Stomach (tissue), 9 donors: ENCODE measurements around the gene HINT1. TPM values are rescaled to one million over a fixed set of nuclear protein-coding genes. Genes with fewer than 3 reads are reported as not detected.

ENCODE experiments used
- DNase-seq, 2 donors: peaks; one replicate each; pipeline versions ENCODE4 v3.0.0 to v3.0.0-alpha.2; 2013 to 2019
- H3K27ac ChIP-seq, 5 donors: fragments of 200-600 bp in 4 of 5; sonication (generic) in 4 of 5; one replicate each; pipeline ENCODE4 v1.5.1; 2013 to 2019; ENCODE audit warnings: mild to moderate bottlenecking in 1 of 5, moderate library complexity in 1 of 5
- H3K27me3 ChIP-seq, 3 donors: fragments of 200-600 bp; sonication (generic); one replicate each; pipeline ENCODE4 v1.5.1; 2017 to 2019; ENCODE audit warnings: mixed run types in 1 of 3
- H3K36me3 ChIP-seq, 4 donors: fragments of 200-600 bp; sonication (generic); 1 replicate in 3 of 4; 2 replicates in 1 of 4; pipeline ENCODE4 v1.5.1; 2016 to 2019
- H3K4me1 ChIP-seq, 4 donors: fragments of 200-600 bp; sonication (generic); one replicate each; pipeline ENCODE4 v1.5.1; 2016 to 2019
- H3K4me3 ChIP-seq, 4 donors: fragments of 200-600 bp; sonication (generic) in 3 of 4; one replicate each; pipeline ENCODE4 v1.5.1; 2016 to 2019; ENCODE audit warnings: mild to moderate bottlenecking in 1 of 4
- H3K9me3 ChIP-seq, 4 donors: fragments of 200-600 bp; sonication (generic); one replicate each; pipeline ENCODE4 v1.5.1; 2016 to 2019
- EP300 ChIP-seq: sonication (generic); formaldehyde crosslinking; IDR thresholded peaks from one replicate; pipeline ENCODE4 v1.6.1; 2017; ENCODE audit warnings: antibody characterized with exemption
- POLR2A ChIP-seq, 4 donors: fragments of 450-650 bp; IDR thresholded peaks; one replicate each; pipeline ENCODE4 v1.6.1; 2016; ENCODE audit warnings: antibody characterized with exemption in 4 of 4, control low read depth in 2 of 4, mild to moderate bottlenecking in 1 of 4, moderate library complexity in 1 of 4
- POLR2AphosphoS5 ChIP-seq, 3 donors: sonication (generic); formaldehyde crosslinking; IDR thresholded peaks; one replicate each; pipeline ENCODE4 v1.6.1; 2016; ENCODE audit warnings: antibody characterized with exemption in 3 of 3
- WGBS, 5 donors: extraction: QIAGEN DNeasy Blood & Tissue Kit in 3 of 5; methylation state at CpG; one replicate each; pipeline versions ENCODE4 v1.1.5 to v1.1.7; 2013 to 2018; 5-methylcytosine and 5-hydroxymethylcytosine counted together
- intact Hi-C: fragments of 100-400 bp; cut with DNase I; formaldehyde crosslinking; loops from one replicate; pipeline ENCODE4 v1.15.1; 2023; ENCODE audit warnings: low total_unique reads
- polyA plus RNA-seq, 3 donors: library from polyadenylated mRNA; stranded (reverse); fragments of 200-250 nt; gene quantifications; one replicate each; pipeline ENCODE4 v1.2.3, GENCODE V29; 2013
- total RNA-seq, 5 donors: library from RNA; depleted of rRNA; stranded (reverse); fragments of >200 nt; gene quantifications; one replicate each; pipeline versions ENCODE4 v1.1.0 to v1.2.3, GENCODE V29; 2014 to 2016
- TF ChIP-seq, protein P1 (sequence below), 7 experiments: fragments of 450-650 bp in 4 of 7; fragments of 200-600 bp in 3 of 7; sonication (generic) in 3 of 7; IDR thresholded peaks; one replicate each; pipeline ENCODE4 v1.5.1; 2016 to 2019; ENCODE audit warnings: antibody characterized with exemption in 7 of 7, control low read depth in 2 of 7, mild to moderate bottlenecking in 1 of 7
- donor health status: healthy with polysubstance abuse.
- donor health status: Bipolar disorder and iron deficiency.
- donor health status: healthy.

The HINT1 gene
- total and polyA plus RNA-seq, 8 donors, result 120 to 683 (median 247) TPM

DNA sequence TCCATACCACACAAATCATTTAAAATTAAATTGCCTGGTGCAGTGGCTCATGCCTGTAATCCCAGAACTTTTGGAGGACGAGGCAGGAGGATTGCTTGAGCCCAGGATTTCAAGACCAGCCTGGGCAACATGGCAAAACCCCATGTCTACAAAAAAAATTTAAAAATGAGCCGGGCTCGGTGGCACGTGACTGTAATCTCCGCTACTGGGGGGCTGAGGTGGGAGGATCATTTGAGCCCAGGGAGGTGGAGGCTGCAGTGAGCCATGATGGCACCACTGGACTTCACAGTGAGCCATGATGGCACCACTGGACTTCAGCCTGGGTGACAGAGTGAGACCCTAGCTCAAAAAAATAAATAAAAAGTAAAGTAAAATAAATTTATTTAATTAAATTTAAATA lies 46.6 kb upstream of the HINT1 start:
- Histone ChIP-seq H3K4me1 (peaks cover 0 to 12% (median 2%) of the 10 kb centered on the region in 4 donors), H3K36me3 (no peaks in the 10 kb centered on the region), H3K27me3 (no peaks in the 10 kb centered on the region), H3K4me3 (no peak overlapping the region), H3K27ac (no peak overlapping the region), H3K9me3 (no peaks in the 10 kb centered on the region)
- WGBS, 5 donors, result 92 to 96% (median 95%) methylated on average over 5 of the region's 5 CpGs
- TF ChIP-seq POLR2AphosphoS5 (IDR thresholded peaks at IDR 0.05), result no peak
- intact Hi-C loops, result no loop called here
- no peak for DNase-seq

DNA sequence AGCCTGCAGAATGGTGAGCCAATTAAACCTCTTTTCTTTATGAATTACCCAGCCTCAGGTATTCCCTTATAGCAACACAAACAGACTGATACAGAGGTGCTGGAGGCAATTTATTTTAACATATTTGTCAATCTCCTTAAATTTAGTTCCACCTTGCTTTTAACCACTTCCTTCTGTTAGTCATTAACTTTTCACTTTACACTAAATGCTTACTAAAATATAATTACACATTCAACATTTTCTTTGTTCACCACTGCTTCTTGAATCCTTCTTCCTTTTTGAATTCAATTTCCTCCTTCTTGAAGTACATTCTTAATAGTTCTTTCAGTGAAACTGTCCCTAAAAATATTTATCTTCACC lies 45.1 kb upstream of the HINT1 start:
- H3K36me3 ChIP-seq, result no peaks in the 10 kb centered on the region
- H3K27me3 ChIP-seq, result no peaks in the 10 kb centered on the region
- peaks cover 0 to 12% (median 3%) of the 10 kb centered on the region in 4 donors for H3K4me1 ChIP-seq
- peak overlapping the region in 1 of 5 donors; percentile 11 for H3K27ac ChIP-seq
- H3K4me3 ChIP-seq, result no peak overlapping the region
- DNase-seq, result no peak
- H3K9me3 ChIP-seq, result no peaks in the 10 kb centered on the region
- intact Hi-C loops, result no loop called here
- TF ChIP-seq, protein P1, sequence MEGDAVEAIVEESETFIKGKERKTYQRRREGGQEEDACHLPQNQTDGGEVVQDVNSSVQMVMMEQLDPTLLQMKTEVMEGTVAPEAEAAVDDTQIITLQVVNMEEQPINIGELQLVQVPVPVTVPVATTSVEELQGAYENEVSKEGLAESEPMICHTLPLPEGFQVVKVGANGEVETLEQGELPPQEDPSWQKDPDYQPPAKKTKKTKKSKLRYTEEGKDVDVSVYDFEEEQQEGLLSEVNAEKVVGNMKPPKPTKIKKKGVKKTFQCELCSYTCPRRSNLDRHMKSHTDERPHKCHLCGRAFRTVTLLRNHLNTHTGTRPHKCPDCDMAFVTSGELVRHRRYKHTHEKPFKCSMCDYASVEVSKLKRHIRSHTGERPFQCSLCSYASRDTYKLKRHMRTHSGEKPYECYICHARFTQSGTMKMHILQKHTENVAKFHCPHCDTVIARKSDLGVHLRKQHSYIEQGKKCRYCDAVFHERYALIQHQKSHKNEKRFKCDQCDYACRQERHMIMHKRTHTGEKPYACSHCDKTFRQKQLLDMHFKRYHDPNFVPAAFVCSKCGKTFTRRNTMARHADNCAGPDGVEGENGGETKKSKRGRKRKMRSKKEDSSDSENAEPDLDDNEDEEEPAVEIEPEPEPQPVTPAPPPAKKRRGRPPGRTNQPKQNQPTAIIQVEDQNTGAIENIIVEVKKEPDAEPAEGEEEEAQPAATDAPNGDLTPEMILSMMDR (IDR thresholded peaks at IDR 0.05), result no peak
- TF ChIP-seq EP300 (no peak), POLR2AphosphoS5 (IDR thresholded peaks at IDR 0.05) (no peak), POLR2A (IDR thresholded peaks at IDR 0.05) (no peak)

DNA sequence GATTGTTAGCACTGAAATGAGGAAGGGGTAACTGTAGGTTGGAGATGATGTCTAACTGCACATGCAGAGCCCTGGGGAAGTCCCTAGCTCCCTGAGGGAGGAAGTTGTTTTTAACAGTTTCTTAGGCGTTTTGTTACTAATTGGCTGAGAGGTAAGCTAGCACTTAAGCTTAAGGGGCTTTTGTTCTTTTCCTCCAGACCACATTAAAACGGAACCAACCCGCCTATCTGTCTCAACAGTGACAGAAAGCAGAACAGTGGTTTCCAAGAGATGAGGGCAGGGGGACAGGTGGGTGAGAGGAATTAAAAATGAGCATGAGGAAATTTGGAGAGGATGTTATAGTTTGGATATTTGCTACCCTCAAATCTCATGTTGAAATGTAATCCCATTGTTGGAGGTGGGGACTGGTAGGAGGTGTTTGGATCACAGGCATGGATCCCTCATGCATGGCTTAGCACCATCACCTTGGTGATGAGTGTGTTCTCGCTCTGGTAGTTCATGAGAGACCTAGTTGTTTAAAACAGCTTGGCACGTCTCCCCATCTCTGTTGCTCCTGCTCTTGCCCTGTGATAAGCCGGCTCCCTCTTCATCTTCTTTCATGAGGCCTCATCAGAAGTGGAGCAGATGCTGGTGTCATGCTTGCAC lies 44.6 kb upstream of the HINT1 start:
- peak overlapping the region in 1 of 5 donors; percentile 11 for H3K27ac ChIP-seq
- peaks cover 0 to 12% (median 3%) of the 10 kb centered on the region in 4 donors for H3K4me1 ChIP-seq
- TF ChIP-seq POLR2AphosphoS5 (IDR thresholded peaks at IDR 0.05) (no peak), POLR2A (IDR thresholded peaks at IDR 0.05) (no peak), EP300 (no peak)
- TF ChIP-seq, protein P1 (IDR thresholded peaks at IDR 0.05), result no peak
- no peaks in the 10 kb centered on the region for H3K36me3 ChIP-seq
- intact Hi-C loops, result no loop called here
- H3K9me3 ChIP-seq, result no peaks in the 10 kb centered on the region
- no peak overlapping the region for H3K4me3 ChIP-seq
- WGBS, 5 donors, result 49 to 58% (median 52%) methylated on average over 6 of the region's 6 CpGs
- H3K27me3 ChIP-seq, result no peaks in the 10 kb centered on the region
- DNase-seq, result peak in 1 of 2 donors; percentile 72

DNA sequence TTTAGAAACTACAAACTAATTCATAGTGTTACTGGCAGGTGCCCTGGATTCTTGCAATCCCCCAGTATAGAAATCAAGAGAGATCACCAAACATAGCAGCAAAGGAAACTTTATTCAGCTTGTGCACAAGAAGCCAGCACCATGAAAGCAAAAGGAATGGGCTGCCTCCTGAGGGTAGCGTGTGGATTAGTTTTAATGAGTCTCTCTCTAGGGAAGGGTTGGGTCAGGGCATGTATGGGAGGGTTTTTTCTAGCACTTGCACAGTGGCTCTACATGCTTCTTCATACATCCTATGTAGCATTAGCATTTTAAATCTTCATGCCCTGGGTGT lies 44.1 kb upstream of the HINT1 start:
- Histone ChIP-seq H3K4me3 (no peak overlapping the region), H3K36me3 (no peaks in the 10 kb centered on the region), H3K27me3 (no peaks in the 10 kb centered on the region), H3K27ac (no peak overlapping the region), H3K4me1 (peaks cover 0 to 12% (median 3%) of the 10 kb centered on the region in 4 donors), H3K9me3 (no peaks in the 10 kb centered on the region)
- no peak for TF ChIP-seq EP300
- TF ChIP-seq POLR2AphosphoS5 (IDR thresholded peaks at IDR 0.05), result no peak
- TF ChIP-seq, protein P1 (IDR thresholded peaks at IDR 0.05), result no peak
- TF ChIP-seq POLR2A (IDR thresholded peaks at IDR 0.05), result no peak
- 80 to 100% (median 93%) methylated on average over 1 of the region's 1 CpG for WGBS, 5 donors
- intact Hi-C loops, result no loop called here
- DNase-seq, result no peak

DNA sequence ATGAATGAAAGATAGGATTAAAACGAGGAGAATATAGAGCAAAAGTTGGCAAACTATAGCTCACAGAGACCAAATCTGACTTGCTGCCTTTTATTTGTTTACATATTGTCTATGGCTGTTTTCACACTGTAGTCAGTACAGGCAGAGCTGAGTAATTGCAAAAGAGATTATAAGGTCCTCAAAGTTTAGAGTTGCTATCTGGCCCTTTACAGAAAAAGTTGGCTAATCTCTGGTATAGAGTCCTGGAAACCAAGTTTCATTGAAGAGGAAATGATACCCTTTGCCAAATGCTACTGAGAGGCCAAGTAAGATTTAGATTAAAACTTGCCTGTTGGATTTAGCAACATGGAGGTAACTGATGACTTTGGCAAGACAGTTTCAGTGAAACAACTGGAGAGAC lies 41.7 kb upstream of the HINT1 start:
- no peak overlapping the region for H3K27ac ChIP-seq
- 20 to 38% (median 26%) methylated on average over 1 of the region's 1 CpG for WGBS, 5 donors
- H3K4me3 ChIP-seq, result no peak overlapping the region
- no peaks in the 10 kb centered on the region for H3K9me3 ChIP-seq
- peaks cover 0 to 9% (median under 1%) of the 10 kb centered on the region in 4 donors for H3K36me3 ChIP-seq
- no peaks in the 10 kb centered on the region for H3K27me3 ChIP-seq
- peaks cover 0 to 12% (median 3%) of the 10 kb centered on the region in 4 donors for H3K4me1 ChIP-seq
- TF ChIP-seq POLR2AphosphoS5 (IDR thresholded peaks at IDR 0.05) (no peak), POLR2A (IDR thresholded peaks at IDR 0.05) (no peak)
- TF ChIP-seq, protein P1 (IDR thresholded peaks at IDR 0.05), result no peak
- no peak for DNase-seq
- intact Hi-C loops, result no loop called here
